ENCODE results near the gene TMEM214.

- no peak for TF ChIP-seq EZH2 (IDR thresholded peaks at IDR 0.05; ENCODE audit: borderline replicate concordance)
- TF ChIP-seq, protein P1, sequence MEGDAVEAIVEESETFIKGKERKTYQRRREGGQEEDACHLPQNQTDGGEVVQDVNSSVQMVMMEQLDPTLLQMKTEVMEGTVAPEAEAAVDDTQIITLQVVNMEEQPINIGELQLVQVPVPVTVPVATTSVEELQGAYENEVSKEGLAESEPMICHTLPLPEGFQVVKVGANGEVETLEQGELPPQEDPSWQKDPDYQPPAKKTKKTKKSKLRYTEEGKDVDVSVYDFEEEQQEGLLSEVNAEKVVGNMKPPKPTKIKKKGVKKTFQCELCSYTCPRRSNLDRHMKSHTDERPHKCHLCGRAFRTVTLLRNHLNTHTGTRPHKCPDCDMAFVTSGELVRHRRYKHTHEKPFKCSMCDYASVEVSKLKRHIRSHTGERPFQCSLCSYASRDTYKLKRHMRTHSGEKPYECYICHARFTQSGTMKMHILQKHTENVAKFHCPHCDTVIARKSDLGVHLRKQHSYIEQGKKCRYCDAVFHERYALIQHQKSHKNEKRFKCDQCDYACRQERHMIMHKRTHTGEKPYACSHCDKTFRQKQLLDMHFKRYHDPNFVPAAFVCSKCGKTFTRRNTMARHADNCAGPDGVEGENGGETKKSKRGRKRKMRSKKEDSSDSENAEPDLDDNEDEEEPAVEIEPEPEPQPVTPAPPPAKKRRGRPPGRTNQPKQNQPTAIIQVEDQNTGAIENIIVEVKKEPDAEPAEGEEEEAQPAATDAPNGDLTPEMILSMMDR (IDR thresholded peaks at IDR 0.05; ENCODE audit: poor library complexity) = no peak
- TF ChIP-seq EZH2phosphoT487 (IDR thresholded peaks at IDR 0.05; ENCODE audit: low read depth, severe bottlenecking, unreplicated experiment) = no peak
Measured at GRCh38 chr2:27078267-27079194, 45.8 kb downstream of the TMEM214 start, which contains the start of gene EMILIN1.
